Measurements from ENCODE around the gene FNIP1. TPM values are rescaled to one million over a fixed set of nuclear protein-coding genes. Genes with fewer than 3 reads are reported as not detected.
"Not testable (repeated sequence)": the region's sequence is repeated elsewhere in the genome, so short reads cannot be mapped to it uniquely, and the experiment has no call there.

The FNIP1 gene
- polyA plus RNA-seq, 1 of the 3 experiments (the other 2 are of a cell fraction) = 2.4 TPM

DNA sequence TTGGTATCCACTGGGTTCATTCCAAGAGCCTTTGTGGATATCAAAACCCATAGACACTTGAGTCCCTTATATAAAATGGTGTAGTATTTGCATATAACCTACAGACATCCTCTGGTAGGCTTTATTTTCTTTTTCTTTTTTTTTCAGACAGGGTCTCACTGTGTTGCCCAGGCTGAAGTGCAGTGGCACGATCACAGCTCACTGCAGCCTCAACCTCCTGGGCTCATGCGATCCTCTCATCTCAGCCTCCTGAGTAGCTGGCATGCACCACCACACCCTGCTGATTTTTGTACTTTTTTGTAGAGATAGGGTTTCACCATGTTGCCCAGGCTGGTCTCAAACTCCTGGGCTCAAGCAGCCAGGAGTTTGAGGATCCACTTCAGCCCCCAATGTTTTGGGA lies 175.7 kb downstream of the FNIP1 start:
- POLR2A ChIA-PET; H3K27ac ChIP-seq (ENCODE audit: low read depth in 2 of 2, low read length in 1 of 2); H4K20me1 ChIP-seq (ENCODE audit: insufficient read depth); H3K27me3 ChIP-seq (ENCODE audit: insufficient read depth); H3K4me3 ChIP-seq (ENCODE audit: low read depth in 2 of 2, low read length in 1 of 2); DNase-seq; H3K36me3 ChIP-seq (replicated peaks in 1 of 2; ENCODE audit: control insufficient read depth in 1 of 2, insufficient read depth in 2 of 2, low read length in 1 of 2); H3K4me2 ChIP-seq; H3K9me2 ChIP-seq; H3K9me3 ChIP-seq; CTCF ChIA-PET; H3K4me1 ChIP-seq (ENCODE audit: control insufficient read depth in 1 of 2, insufficient read depth in 2 of 2, low read depth in 1 of 2, low read length in 1 of 2); H2AFZ ChIP-seq (ENCODE audit: low read depth); H3K9ac ChIP-seq: not testable (repeated sequence)
- Histone ChIP-seq H3F3A (replicated peaks; ENCODE audit: insufficient read depth) (peaks cover 17% of the 10 kb centered on the region), H3K79me2 (ENCODE audit: insufficient read depth) (peaks cover 99% of the 10 kb centered on the region)
- 92% methylated on average over 2 of the region's 2 CpGs for WGBS (ENCODE audit: low lambda C conversion rate)

DNA sequence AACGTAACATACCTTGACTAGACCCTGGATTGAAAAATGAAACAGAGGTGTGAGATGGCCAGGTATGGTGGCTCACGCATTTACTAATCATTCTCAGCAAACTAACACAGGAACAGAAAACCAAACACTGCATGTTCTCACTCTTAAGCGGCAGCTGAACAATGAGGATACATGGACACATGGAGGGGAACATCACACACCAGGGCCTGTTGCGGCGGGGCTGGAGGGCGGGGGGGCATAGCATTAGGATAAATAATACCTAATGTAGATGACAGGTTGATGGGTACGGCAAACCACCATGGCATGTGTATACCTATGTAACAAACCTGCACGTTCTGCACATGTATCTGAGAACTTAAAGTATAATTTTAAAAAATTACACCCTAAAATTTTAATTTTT lies 177.7 kb downstream of the FNIP1 start:
- H3F3A ChIP-seq (replicated peaks; ENCODE audit: insufficient read depth) = peaks cover 17% of the 10 kb centered on the region
- TF ChIP-seq, protein P1, sequence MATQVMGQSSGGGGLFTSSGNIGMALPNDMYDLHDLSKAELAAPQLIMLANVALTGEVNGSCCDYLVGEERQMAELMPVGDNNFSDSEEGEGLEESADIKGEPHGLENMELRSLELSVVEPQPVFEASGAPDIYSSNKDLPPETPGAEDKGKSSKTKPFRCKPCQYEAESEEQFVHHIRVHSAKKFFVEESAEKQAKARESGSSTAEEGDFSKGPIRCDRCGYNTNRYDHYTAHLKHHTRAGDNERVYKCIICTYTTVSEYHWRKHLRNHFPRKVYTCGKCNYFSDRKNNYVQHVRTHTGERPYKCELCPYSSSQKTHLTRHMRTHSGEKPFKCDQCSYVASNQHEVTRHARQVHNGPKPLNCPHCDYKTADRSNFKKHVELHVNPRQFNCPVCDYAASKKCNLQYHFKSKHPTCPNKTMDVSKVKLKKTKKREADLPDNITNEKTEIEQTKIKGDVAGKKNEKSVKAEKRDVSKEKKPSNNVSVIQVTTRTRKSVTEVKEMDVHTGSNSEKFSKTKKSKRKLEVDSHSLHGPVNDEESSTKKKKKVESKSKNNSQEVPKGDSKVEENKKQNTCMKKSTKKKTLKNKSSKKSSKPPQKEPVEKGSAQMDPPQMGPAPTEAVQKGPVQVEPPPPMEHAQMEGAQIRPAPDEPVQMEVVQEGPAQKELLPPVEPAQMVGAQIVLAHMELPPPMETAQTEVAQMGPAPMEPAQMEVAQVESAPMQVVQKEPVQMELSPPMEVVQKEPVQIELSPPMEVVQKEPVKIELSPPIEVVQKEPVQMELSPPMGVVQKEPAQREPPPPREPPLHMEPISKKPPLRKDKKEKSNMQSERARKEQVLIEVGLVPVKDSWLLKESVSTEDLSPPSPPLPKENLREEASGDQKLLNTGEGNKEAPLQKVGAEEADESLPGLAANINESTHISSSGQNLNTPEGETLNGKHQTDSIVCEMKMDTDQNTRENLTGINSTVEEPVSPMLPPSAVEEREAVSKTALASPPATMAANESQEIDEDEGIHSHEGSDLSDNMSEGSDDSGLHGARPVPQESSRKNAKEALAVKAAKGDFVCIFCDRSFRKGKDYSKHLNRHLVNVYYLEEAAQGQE (IDR thresholded peaks at IDR 0.05; ENCODE audit: low read depth, low read length) = no peak
- TF ChIP-seq POLR2AphosphoS5 (IDR thresholded peaks at IDR 0.05; ENCODE audit: low read depth, low read length) (no peak), FOXM1 (IDR thresholded peaks at IDR 0.05; ENCODE audit: low read depth) (no peak), SIN3A (IDR thresholded peaks at IDR 0.05; ENCODE audit: borderline replicate concordance, low read depth, low read length) (no peak)
- TF ChIP-seq, protein P2, sequence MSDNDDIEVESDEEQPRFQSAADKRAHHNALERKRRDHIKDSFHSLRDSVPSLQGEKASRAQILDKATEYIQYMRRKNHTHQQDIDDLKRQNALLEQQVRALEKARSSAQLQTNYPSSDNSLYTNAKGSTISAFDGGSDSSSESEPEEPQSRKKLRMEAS (IDR thresholded peaks at IDR 0.05; ENCODE audit: low read depth) = no peak
- H3K4me3 ChIP-seq (ENCODE audit: low read depth in 2 of 2, low read length in 1 of 2) = no peak overlapping the region
- H3K4me2 ChIP-seq = no peak overlapping the region
- no peaks in the 10 kb centered on the region for H3K9me3 ChIP-seq
- H3K27ac ChIP-seq (ENCODE audit: low read depth in 2 of 2, low read length in 1 of 2) = no peak overlapping the region
- ChIA-PET POLR2A (no interaction called here), CTCF (interaction anchor here (1.4 kb wide), 1 partner anchor 30 kb away, joined by 7 read pairs; no protein-coding TSS in a partner anchor)
- peaks cover 98% of the 10 kb centered on the region for H3K79me2 ChIP-seq (ENCODE audit: insufficient read depth)
- no peaks in the 10 kb centered on the region for H4K20me1 ChIP-seq (ENCODE audit: insufficient read depth)
- no peaks in the 10 kb centered on the region for H3K36me3 ChIP-seq (replicated peaks in 1 of 2; ENCODE audit: control insufficient read depth in 1 of 2, insufficient read depth in 2 of 2, low read length in 1 of 2)
- no peak overlapping the region for H3K9ac ChIP-seq
- H3K27me3 ChIP-seq (ENCODE audit: insufficient read depth) = no peaks in the 10 kb centered on the region
- H3K9me2 ChIP-seq = no peaks in the 10 kb centered on the region
- no peak for DNase-seq
- H3K4me1 ChIP-seq (ENCODE audit: control insufficient read depth in 1 of 2, insufficient read depth in 2 of 2, low read depth in 1 of 2, low read length in 1 of 2) = peaks cover 0 to 9% of the 10 kb centered on the region in 2 experiments; a peak in 2 of 4 replicates
- WGBS (ENCODE audit: low lambda C conversion rate) = 82% methylated on average over 8 of the region's 8 CpGs
- no peak overlapping the region for H2AFZ ChIP-seq (ENCODE audit: low read depth)

DNA sequence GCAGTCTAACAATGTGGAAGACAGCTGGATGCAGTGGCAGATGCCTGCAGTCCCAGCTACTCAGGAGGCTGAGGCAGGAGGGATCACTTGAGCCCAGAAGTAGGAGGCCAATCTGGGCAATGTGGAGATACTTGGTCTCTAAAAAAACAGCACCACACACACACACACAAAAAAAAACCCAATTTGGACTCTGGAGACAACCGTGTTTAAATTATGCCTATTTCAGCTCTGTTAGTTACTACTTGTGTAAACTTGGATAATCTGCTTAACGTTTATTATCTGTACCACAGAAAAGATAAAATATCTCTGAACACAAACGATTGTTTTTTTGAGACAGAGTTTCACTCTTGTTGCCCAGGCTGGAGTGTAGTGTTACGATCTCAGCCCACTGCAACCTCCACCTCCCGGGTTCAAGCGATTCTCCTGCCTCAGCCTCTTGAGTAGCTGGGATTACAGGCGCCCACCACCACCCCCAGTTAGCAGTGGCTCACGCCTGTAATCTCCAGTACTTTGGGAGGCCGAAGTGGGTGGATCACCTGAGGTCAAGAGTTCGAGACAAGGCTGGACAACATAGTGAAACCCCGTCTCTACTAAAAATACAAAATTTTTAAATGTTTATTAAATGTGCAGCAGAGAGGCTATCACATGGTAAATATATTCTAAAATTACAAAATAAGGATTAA lies 179.5 kb downstream of the FNIP1 start:
- Histone ChIP-seq H2AFZ (ENCODE audit: low read depth) (no peak overlapping the region), H3K4me2 (no peak overlapping the region), H3K79me2 (ENCODE audit: insufficient read depth) (peaks cover 98% of the 10 kb centered on the region), H3K4me3 (ENCODE audit: low read depth in 2 of 2, low read length in 1 of 2) (no peak overlapping the region), H4K20me1 (ENCODE audit: insufficient read depth) (no peaks in the 10 kb centered on the region), H3F3A (replicated peaks; ENCODE audit: insufficient read depth) (peaks cover 4% of the 10 kb centered on the region), H3K36me3 (replicated peaks in 1 of 2; ENCODE audit: control insufficient read depth in 1 of 2, insufficient read depth in 2 of 2, low read length in 1 of 2) (no peaks in the 10 kb centered on the region), H3K9me3 (no peaks in the 10 kb centered on the region), H3K27me3 (ENCODE audit: insufficient read depth) (no peaks in the 10 kb centered on the region), H3K4me1 (ENCODE audit: control insufficient read depth in 1 of 2, insufficient read depth in 2 of 2, low read depth in 1 of 2, low read length in 1 of 2) (peaks cover 0 to 8% of the 10 kb centered on the region in 2 experiments; a peak in 2 of 4 replicates), H3K27ac (ENCODE audit: low read depth in 2 of 2, low read length in 1 of 2) (no peak overlapping the region), H3K9me2 (no peaks in the 10 kb centered on the region), H3K9ac (no peak overlapping the region)
- POLR2A ChIA-PET = no interaction called here
- TF ChIP-seq, protein P3, sequence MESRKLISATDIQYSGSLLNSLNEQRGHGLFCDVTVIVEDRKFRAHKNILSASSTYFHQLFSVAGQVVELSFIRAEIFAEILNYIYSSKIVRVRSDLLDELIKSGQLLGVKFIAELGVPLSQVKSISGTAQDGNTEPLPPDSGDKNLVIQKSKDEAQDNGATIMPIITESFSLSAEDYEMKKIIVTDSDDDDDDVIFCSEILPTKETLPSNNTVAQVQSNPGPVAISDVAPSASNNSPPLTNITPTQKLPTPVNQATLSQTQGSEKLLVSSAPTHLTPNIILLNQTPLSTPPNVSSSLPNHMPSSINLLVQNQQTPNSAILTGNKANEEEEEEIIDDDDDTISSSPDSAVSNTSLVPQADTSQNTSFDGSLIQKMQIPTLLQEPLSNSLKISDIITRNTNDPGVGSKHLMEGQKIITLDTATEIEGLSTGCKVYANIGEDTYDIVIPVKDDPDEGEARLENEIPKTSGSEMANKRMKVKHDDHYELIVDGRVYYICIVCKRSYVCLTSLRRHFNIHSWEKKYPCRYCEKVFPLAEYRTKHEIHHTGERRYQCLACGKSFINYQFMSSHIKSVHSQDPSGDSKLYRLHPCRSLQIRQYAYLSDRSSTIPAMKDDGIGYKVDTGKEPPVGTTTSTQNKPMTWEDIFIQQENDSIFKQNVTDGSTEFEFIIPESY (IDR thresholded peaks at IDR 0.05; ENCODE audit: borderline replicate concordance, low read depth) = no peak
- TF ChIP-seq GATA2 (CRISPR knock-in tag; IDR thresholded peaks at IDR 0.05) = no peak
- CTCF ChIA-PET = interaction anchor here (1.1 to 1.7 kb wide), 2 partner anchors 27 to 390 kb away, joined by 4 to 6 read pairs; no protein-coding TSS in a partner anchor
- WGBS (ENCODE audit: low lambda C conversion rate) = 89% methylated on average over 11 of the region's 11 CpGs
- no peak for DNase-seq
